OCI-LY3 (cell line): ENCODE results near the gene PET100.

Experiments used
- CTCF ChIP-seq: fragments of 200-600, 300-600 bp; sonication (generic); IDR thresholded peaks from 2 replicates; pipeline ENCODE4 v1.5.1; 2014; ENCODE audit warnings: antibody characterized with exemption, low read length, low read depth
- EZH2phosphoT487 ChIP-seq: fragments of 200-600 bp; shearing (Covaris generic); IDR thresholded peaks from 2 replicates; pipeline ENCODE4 v1.6.1; 2018; ENCODE audit warnings: antibody characterized with exemption, mixed run types, low read depth

GRCh38 chr19:7622933-7623685 lies 6.5 kb upstream of the PET100 start:
- TF ChIP-seq CTCF: no peak
- TF ChIP-seq EZH2phosphoT487: no peak
